Activated CD8-positive, alpha-beta T cell treated with anti-CD3 and anti-CD28 coated beads for 36 hours (primary cell): ENCODE data around the gene UBE2U. TPM values are rescaled to one million over a fixed set of nuclear protein-coding genes. Genes with fewer than 3 reads are reported as not detected.

ENCODE experiments used
- ATAC-seq: fragments of 200-7000 bp; cut with Tn5 transposase; one replicate; pipeline ENCODE4 v1.10.0; 2021; ENCODE audit warnings: mild to moderate bottlenecking, moderate library complexity
- CTCF ChIA-PET: fragments of 350-600 bp; sonication (Branson Sonifier 250); formaldehyde crosslinking; loops from one replicate; lab custom pipeline; 2021; ENCODE audit warnings: antibody characterized with exemption; lab: Charles Lee
- POLR2A ChIA-PET: fragments of 350-600 bp; sonication (Branson Sonifier 250); formaldehyde crosslinking; loops from one replicate; lab custom pipeline; 2021; ENCODE audit warnings: antibody characterized with exemption; lab: Charles Lee
- DNase-seq: peaks from one replicate; pipeline ENCODE4 v3.0.0-alpha.2; 2020
- H3K27ac Mint-ChIP-seq: one replicate; pipeline ENCODE4 v1.8.0; 2021; ENCODE audit warnings: mild to moderate bottlenecking, mixed read lengths
- H3K27me3 Mint-ChIP-seq: one replicate; pipeline ENCODE4 v1.8.0; 2021; ENCODE audit warnings: mixed read lengths
- H3K36me3 Mint-ChIP-seq: one replicate; pipeline ENCODE4 v1.8.0; 2021; ENCODE audit warnings: low read depth, mixed read lengths
- H3K4me1 Mint-ChIP-seq: one replicate; pipeline ENCODE4 v1.8.0; 2021; ENCODE audit warnings: low read depth, mixed read lengths
- H3K4me3 Mint-ChIP-seq: one replicate; pipeline ENCODE4 v1.8.0; 2021; ENCODE audit warnings: mild to moderate bottlenecking, moderate library complexity, mixed read lengths
- H3K9me3 Mint-ChIP-seq: one replicate; pipeline ENCODE4 v1.8.0; 2021; ENCODE audit warnings: mixed read lengths
- intact Hi-C: fragments of 100-400 bp; cut with micrococcal nuclease; formaldehyde crosslinking; loops from one replicate; pipeline ENCODE4 v1.10.0; 2022
- total RNA-seq, 2 experiments: library from RNA; stranded (reverse); gene quantifications; one replicate each; pipeline ENCODE4 v1.2.3, GENCODE V29; 2021
- TF ChIP-seq, protein P1 (sequence below): fragments of 200-600 bp; IDR thresholded peaks from one replicate; pipeline ENCODE4 v1.8.0; 2022; ENCODE audit warnings: antibody characterized with exemption, mild to moderate bottlenecking

Gene UBE2U
- total RNA-seq, 2 experiments from 2014 or later: not detected

DNA sequence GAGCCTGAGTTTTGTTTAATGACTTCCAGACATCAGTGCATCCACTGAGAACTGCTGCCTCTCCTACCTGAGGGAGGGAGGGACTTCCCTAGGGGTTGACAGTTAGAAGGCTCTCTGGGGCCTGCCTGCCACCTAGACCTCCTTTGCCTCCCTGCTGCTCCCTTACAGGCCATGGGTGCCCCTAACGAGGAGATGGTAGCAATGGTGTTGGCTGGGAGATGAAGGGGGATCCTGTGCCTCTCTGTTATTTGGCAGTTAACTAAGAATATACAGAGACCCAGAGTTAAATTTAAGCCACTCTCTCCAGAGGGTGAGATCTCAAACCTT is 66.1 kb downstream of the UBE2U start:
- Mint-ChIP-seq H3K4me3 (no peak overlapping the region), H3K9me3 (no peaks in the 10 kb centered on the region), H3K36me3 (no peaks in the 10 kb centered on the region), H3K27me3 (peaks cover 8% of the 10 kb centered on the region), H3K27ac (no peak overlapping the region), H3K4me1 (no peaks in the 10 kb centered on the region)
- ATAC-seq: no peak
- TF ChIP-seq, protein P1, sequence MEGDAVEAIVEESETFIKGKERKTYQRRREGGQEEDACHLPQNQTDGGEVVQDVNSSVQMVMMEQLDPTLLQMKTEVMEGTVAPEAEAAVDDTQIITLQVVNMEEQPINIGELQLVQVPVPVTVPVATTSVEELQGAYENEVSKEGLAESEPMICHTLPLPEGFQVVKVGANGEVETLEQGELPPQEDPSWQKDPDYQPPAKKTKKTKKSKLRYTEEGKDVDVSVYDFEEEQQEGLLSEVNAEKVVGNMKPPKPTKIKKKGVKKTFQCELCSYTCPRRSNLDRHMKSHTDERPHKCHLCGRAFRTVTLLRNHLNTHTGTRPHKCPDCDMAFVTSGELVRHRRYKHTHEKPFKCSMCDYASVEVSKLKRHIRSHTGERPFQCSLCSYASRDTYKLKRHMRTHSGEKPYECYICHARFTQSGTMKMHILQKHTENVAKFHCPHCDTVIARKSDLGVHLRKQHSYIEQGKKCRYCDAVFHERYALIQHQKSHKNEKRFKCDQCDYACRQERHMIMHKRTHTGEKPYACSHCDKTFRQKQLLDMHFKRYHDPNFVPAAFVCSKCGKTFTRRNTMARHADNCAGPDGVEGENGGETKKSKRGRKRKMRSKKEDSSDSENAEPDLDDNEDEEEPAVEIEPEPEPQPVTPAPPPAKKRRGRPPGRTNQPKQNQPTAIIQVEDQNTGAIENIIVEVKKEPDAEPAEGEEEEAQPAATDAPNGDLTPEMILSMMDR: no peak
- POLR2A ChIA-PET: no interaction called here
- intact Hi-C loops: loop anchor here (10.0 kb wide), 1 partner anchor 555 kb away; no protein-coding TSS in a partner anchor
- CTCF ChIA-PET: interaction anchor here (1.0 to 2.9 kb wide), 9 partner anchors 9 to 555 kb away, joined by 3 to 12 read pairs (median 5); no protein-coding TSS in a partner anchor
- DNase-seq: no peak

DNA sequence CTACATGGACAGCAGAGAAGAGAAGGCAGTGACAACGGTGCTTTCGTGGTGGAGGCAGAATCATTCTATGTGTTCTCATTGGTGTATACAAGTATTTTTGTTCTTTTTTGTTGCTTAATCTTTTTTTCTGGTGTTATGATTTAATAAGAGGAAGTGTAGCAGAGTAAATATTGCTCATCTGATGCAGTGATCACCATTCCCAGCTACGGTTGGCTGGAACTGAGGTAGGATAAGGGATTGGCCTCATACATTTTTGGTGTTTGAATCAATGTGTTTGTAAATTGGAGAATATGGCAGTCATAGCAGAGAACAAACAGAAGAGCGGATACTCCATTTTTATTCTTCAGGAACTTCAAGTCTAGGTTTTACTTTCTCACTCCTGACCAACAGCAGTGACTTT is 76.6 kb downstream of the UBE2U start:
- Mint-ChIP-seq H3K27me3 (no peaks in the 10 kb centered on the region), H3K4me1 (no peaks in the 10 kb centered on the region), H3K27ac (no peak overlapping the region), H3K4me3 (no peak overlapping the region), H3K9me3 (no peaks in the 10 kb centered on the region), H3K36me3 (no peaks in the 10 kb centered on the region)
- DNase-seq: no peak
- TF ChIP-seq, protein P1: no peak
- intact Hi-C loops: no loop called here
- POLR2A ChIA-PET: no interaction called here
- CTCF ChIA-PET: no interaction called here
- no peak for ATAC-seq

DNA sequence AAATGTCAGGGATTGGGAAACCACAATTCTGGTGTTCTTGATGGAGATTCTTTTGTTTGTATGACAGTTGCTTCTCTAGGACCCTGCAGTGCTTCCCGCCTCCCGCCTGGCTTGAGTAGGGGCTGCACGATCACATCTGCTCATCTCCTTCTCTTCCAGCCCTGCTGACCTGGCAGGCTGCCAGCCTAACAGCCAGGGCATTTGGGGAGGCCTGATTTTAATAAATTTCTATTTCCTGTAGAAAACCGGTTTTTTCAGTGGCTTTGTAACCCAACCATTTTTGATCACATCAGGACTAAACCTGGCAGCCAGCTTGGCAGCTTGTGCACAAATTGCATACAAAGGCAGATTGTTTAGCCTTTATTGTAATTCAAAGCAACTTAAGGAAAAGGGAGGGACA is 78.9 kb downstream of the UBE2U start:
- Mint-ChIP-seq H3K27ac (no peak overlapping the region), H3K27me3 (peaks cover 4% of the 10 kb centered on the region)
- POLR2A ChIA-PET: no interaction called here

DNA sequence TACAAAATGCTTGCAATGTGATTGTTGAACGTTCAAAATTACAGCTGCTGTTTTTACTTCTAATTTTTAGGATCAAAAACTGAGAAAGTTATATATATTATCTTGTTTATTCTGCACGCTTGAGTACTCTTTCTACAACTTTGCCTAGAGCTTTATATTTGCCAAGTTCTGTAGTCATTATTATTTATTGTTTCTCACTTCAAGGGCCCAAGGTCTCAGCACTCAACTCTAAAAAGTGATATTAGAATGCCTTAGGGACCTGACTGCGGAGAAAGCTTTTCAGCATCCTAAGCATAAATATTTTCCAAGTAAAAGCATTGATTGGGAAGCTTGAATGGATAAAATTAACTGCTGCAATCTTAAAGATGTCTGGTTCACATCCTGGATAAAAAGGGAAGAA is 83.6 kb downstream of the UBE2U start:
- no peaks in the 10 kb centered on the region for H3K4me1 Mint-ChIP-seq

More for the DNA sequence above, 78.9 kb downstream of the UBE2U start:
- H3K4me3 Mint-ChIP-seq: no peak overlapping the region
- intact Hi-C loops: no loop called here
- H3K4me1 Mint-ChIP-seq: no peaks in the 10 kb centered on the region
- ATAC-seq (no peak), DNase-seq (no peak)
- TF ChIP-seq, protein P1: no peak
- CTCF ChIA-PET: no interaction called here
- no peaks in the 10 kb centered on the region for H3K9me3 Mint-ChIP-seq
- H3K36me3 Mint-ChIP-seq: no peaks in the 10 kb centered on the region

DNA sequence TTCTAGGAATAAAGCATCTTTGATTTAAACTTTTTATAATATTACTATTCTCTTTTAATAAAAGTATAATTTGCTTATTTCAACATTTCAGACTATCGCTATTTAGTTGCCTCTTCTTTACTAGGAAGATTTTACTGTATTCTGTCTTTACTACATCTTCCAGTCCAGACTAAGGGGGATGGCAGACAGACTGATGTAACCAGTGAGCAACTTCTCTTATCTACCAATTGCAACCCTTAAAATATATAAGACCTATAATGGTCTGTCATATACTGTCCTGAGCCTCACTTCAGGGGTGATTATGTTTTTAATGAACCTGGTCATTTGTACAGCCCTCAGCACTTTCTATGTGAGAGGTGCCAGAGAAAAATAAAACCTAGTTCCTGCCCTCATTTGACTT is 87.0 kb downstream of the UBE2U start:
- CTCF ChIA-PET: no interaction called here
- ATAC-seq (no peak), DNase-seq (no peak)
- POLR2A ChIA-PET: no interaction called here
- Mint-ChIP-seq H3K27ac (no peak overlapping the region), H3K4me3 (no peak overlapping the region), H3K9me3 (peaks cover 4% of the 10 kb centered on the region), H3K27me3 (peaks cover 10% of the 10 kb centered on the region), H3K4me1 (no peaks in the 10 kb centered on the region), H3K36me3 (no peaks in the 10 kb centered on the region)
- TF ChIP-seq, protein P1: no peak
- intact Hi-C loops: no loop called here

More for the DNA sequence above, 83.6 kb downstream of the UBE2U start:
- H3K27me3 Mint-ChIP-seq: peaks cover 9% of the 10 kb centered on the region
- TF ChIP-seq, protein P1: no peak
- ATAC-seq (no peak), DNase-seq (no peak)
- no peak overlapping the region for H3K4me3 Mint-ChIP-seq
- intact Hi-C loops: no loop called here
- H3K27ac Mint-ChIP-seq: no peak overlapping the region
- ChIA-PET POLR2A (no interaction called here), CTCF (interaction anchor here (0.6 to 1.2 kb wide), 4 partner anchors 11 to 387 kb away, joined by 3 to 4 read pairs (median 3); no protein-coding TSS in a partner anchor)
- H3K36me3 Mint-ChIP-seq: no peaks in the 10 kb centered on the region
- no peaks in the 10 kb centered on the region for H3K9me3 Mint-ChIP-seq
